Stromal cell of bone marrow (primary cell): ENCODE results near the gene DDX39A.
"Not testable (repeated sequence)": the region's sequence is repeated elsewhere in the genome, so short reads cannot be mapped to it uniquely, and the experiment has no call there.

Experiments
- DNase-seq: peaks from one replicate; pipeline ENCODE4 v3.0.0-alpha.2; 2012; ENCODE audit warnings: low read depth

The DDX39A gene

GRCh38 chr19:14419106-14419813 is at the start of gene DDX39A:
Gene DDX39A, minus strand, starts transcription at chr19:14419341. Its CDS starts 6,121 bp downstream, at chr19:14413220.
- DNase-seq: peak; percentile 100

- DNase-seq: no peak
Measured at GRCh38 chr19:14467816-14468215, 48.7 kb upstream of the DDX39A start.

- DNase-seq: no peak
Measured at GRCh38 chr19:14467391-14467790, 48.2 kb upstream of the DDX39A start.

- no peak for DNase-seq
Measured at GRCh38 chr19:14463747-14464146, 44.6 kb upstream of the DDX39A start.

GRCh38 chr19:14462401-14462800 is 43.3 kb upstream of the DDX39A start:
- DNase-seq: not testable (repeated sequence)

GRCh38 chr19:14460935-14461334 is 41.8 kb upstream of the DDX39A start:
- no peak for DNase-seq

- no peak for DNase-seq
Measured at GRCh38 chr19:14459703-14460102, 40.6 kb upstream of the DDX39A start.

GRCh38 chr19:14452303-14452702 is 33.2 kb upstream of the DDX39A start:
- DNase-seq: not testable (repeated sequence)

GRCh38 chr19:14450876-14451275 is 31.7 kb upstream of the DDX39A start:
- DNase-seq: no peak

- no peak for DNase-seq
Measured at GRCh38 chr19:14450168-14450874, 31.2 kb upstream of the DDX39A start.

GRCh38 chr19:14449321-14449720 is 30.2 kb upstream of the DDX39A start:
- DNase-seq: no peak

- DNase-seq: no peak
Measured at GRCh38 chr19:14446336-14447036, 27.3 kb upstream of the DDX39A start.

GRCh38 chr19:14443632-14444216 is 24.6 kb upstream of the DDX39A start:
- no peak for DNase-seq

- no peak for DNase-seq
Measured at GRCh38 chr19:14442891-14443631, 23.9 kb upstream of the DDX39A start.

GRCh38 chr19:14441041-14441938 is 22.1 kb upstream of the DDX39A start:
- no peak for DNase-seq

GRCh38 chr19:14440049-14440448 is 20.9 kb upstream of the DDX39A start:
- no peak for DNase-seq

GRCh38 chr19:14439014-14439413 is 19.9 kb upstream of the DDX39A start:
- no peak for DNase-seq

- DNase-seq: no peak
Measured at GRCh38 chr19:14437578-14438140, 18.5 kb upstream of the DDX39A start.

- DNase-seq: no peak
Measured at GRCh38 chr19:14435320-14436050, 16.3 kb upstream of the DDX39A start.
